GM12878 (cell line): Measurements from ENCODE around the gene SLC51A. TPM values are rescaled to one million over a fixed set of nuclear protein-coding genes. Genes with fewer than 3 reads are reported as not detected.

ENCODE experiments used
- ATAC-seq: fragments of 200-7000 bp; cut with Tn5 transposase; 3 replicates; pipeline ENCODE4 v1.9.1; 2020; ENCODE audit warnings: mild to moderate bottlenecking, moderate library complexity
- BruUV-seq: library from RNA; stranded (reverse); fragments of 400-500 nt; replicated peaks from 2 replicates; lab custom pipeline; 2021; lab: Mats Ljungman, UMichigan
- CTCF ChIA-PET: fragments of 300-600 bp; sonication (Branson Sonifier 250); formaldehyde crosslinking; extraction: SDS; loops from one replicate; lab custom pipeline; 2021; ENCODE audit warnings: inconsistent platforms; lab: Yijun Ruan, JAX
- POLR2A ChIA-PET: fragments of 350-600 bp; formaldehyde crosslinking; extraction: SDS; loops from one replicate; lab custom pipeline; 2021; ENCODE audit warnings: inconsistent platforms; lab: Charles Lee
- RAD21 ChIA-PET: fragments of 300-600 bp; sonication (Branson Sonifier 250); formaldehyde crosslinking; loops from one replicate; lab custom pipeline; 2023; ENCODE audit warnings: antibody characterized with exemption; ENCODE audit not compliant: unreplicated experiment; lab: Charles Lee
- SMC1A ChIA-PET: fragments of 300-600 bp; sonication (Branson Sonifier 250); formaldehyde crosslinking; loops from one replicate; lab custom pipeline; 2023; ENCODE audit not compliant: unreplicated experiment, uncharacterized antibody; lab: Charles Lee
- DNase-seq: peaks from one replicate; pipeline ENCODE4 v3.0.0-alpha.2; 2011; ENCODE audit warnings: low read depth, low spot score
- FAIRE-seq: peaks from 3 replicates; lab custom pipeline; 2011; peaks lifted over from hg19 to GRCh38; lab: Jason Lieb, UNC
- H2AFZ ChIP-seq: 2 replicates; pipeline ENCODE4 v1.6.0; 2011; ENCODE audit warnings: low read depth, low read length, control low read depth; ENCODE audit not compliant: control insufficient read depth
- H3K27ac ChIP-seq: 2 replicates; pipeline ENCODE4 v1.5.1; 2011; ENCODE audit warnings: control low read depth; ENCODE audit not compliant: control insufficient read depth, insufficient read depth
- H3K27me3 ChIP-seq, 2 experiments: replicated peaks in 1 of 2; 2 replicates each; pipeline versions ENCODE4 v1.6.0 to v1.6.1; 2011; ENCODE audit warnings: low read length in 1 of 2; ENCODE audit not compliant: control insufficient read depth in 2 of 2, insufficient read depth in 2 of 2
- H3K36me3 ChIP-seq, 2 experiments: 2 replicates each; pipeline ENCODE4 v1.5.1; 2011; ENCODE audit warnings: low read length in 1 of 2; ENCODE audit not compliant: control insufficient read depth in 2 of 2, insufficient read depth in 2 of 2
- H3K4me1 ChIP-seq: 2 replicates; pipeline ENCODE4 v1.6.1; 2011; ENCODE audit warnings: mild to moderate bottlenecking, low read length, moderate library complexity, mixed read lengths; ENCODE audit not compliant: control insufficient read depth, insufficient read depth
- H3K4me2 ChIP-seq: 2 replicates; pipeline ENCODE4 v1.6.0; 2011; ENCODE audit warnings: control low read depth; ENCODE audit not compliant: control insufficient read depth, insufficient read depth
- H3K4me3 ChIP-seq: fragments of 200-600 bp; sonication (generic); 2 replicates; pipeline ENCODE4 v1.5.1; 2016
- H3K79me2 ChIP-seq: 2 replicates; pipeline ENCODE4 v1.6.0; 2011; ENCODE audit warnings: low read length; ENCODE audit not compliant: control insufficient read depth, insufficient read depth
- H3K9ac ChIP-seq: 2 replicates; pipeline ENCODE4 v1.8.0; 2011; ENCODE audit warnings: low read length, control low read depth, mixed read lengths; ENCODE audit not compliant: control insufficient read depth, insufficient read depth
- H3K9me3 ChIP-seq: replicated peaks from 3 replicates; pipeline ENCODE4 v1.5.1; 2011; ENCODE audit warnings: mild to moderate bottlenecking, low read length; ENCODE audit not compliant: control insufficient read depth, insufficient read depth
- H4K20me1 ChIP-seq: 2 replicates; pipeline ENCODE4 v1.6.0; 2011; ENCODE audit not compliant: control insufficient read depth, insufficient read depth
- BHLHE40 ChIP-seq, 2 experiments: fragments of 450-650 bp in 1 of 2; IDR thresholded peaks; 2 replicates each; pipeline ENCODE4 v1.6.1; 2011 to 2017; ENCODE audit warnings: low read depth in 2 of 2, borderline replicate concordance in 1 of 2, improper control_type of control experiment in 1 of 2, low read length in 1 of 2, mild to moderate bottlenecking in 1 of 2
- CEBPB ChIP-seq, 2 experiments: fragments of 150-350 bp in 1 of 2; IDR thresholded peaks; 2 replicates each; pipeline ENCODE4 v1.6.1; 2012 to 2014; ENCODE audit warnings: low read depth in 2 of 2, low read length in 2 of 2, borderline replicate concordance in 1 of 2, inconsistent platforms in 1 of 2
- EGR1 ChIP-seq, 2 experiments: IDR thresholded peaks; 1 replicate in 1 of 2; 2 replicates in 1 of 2; pipeline ENCODE4 v1.6.1; 2011 to 2012; ENCODE audit warnings: low read depth in 2 of 2, low read length in 2 of 2, borderline replicate concordance in 1 of 2, mild to moderate bottlenecking in 1 of 2, moderate library complexity in 1 of 2
- KDM1A ChIP-seq: fragments of 200-600 bp; sonication (generic); IDR thresholded peaks from 2 replicates; pipeline ENCODE4 v1.6.1; 2016; ENCODE audit warnings: borderline replicate concordance
- MTA2 ChIP-seq: fragments of 450-650 bp; IDR thresholded peaks from 2 replicates; pipeline ENCODE4 v1.6.1; 2016; ENCODE audit warnings: low read depth, mild to moderate bottlenecking, moderate library complexity
- MYB ChIP-seq: fragments of 150-350 bp; IDR thresholded peaks from 2 replicates; pipeline ENCODE4 v1.6.1; 2014; ENCODE audit warnings: mild to moderate bottlenecking, low read depth, low read length, borderline replicate concordance
- NRF1 ChIP-seq: conservative IDR thresholded peaks from 2 replicates; pipeline ENCODE4 v1.6.1; 2011; ENCODE audit warnings: mild to moderate bottlenecking, low read depth, low read length, improper control_type of control experiment
- RB1 ChIP-seq: fragments of 450-650 bp; formaldehyde crosslinking; IDR thresholded peaks from 2 replicates; pipeline ENCODE4 v1.6.1; 2017; ENCODE audit warnings: mild to moderate bottlenecking, borderline replicate concordance
- SIX5 ChIP-seq: IDR thresholded peaks from 2 replicates; pipeline ENCODE4 v1.6.1; 2011; ENCODE audit warnings: mild to moderate bottlenecking, low read depth, low read length, moderate library complexity; ENCODE audit not compliant: severe bottlenecking
- SRF ChIP-seq, 2 experiments: IDR thresholded peaks; 2 replicates each; pipeline ENCODE4 v1.6.1; 2011; ENCODE audit warnings: low read depth in 2 of 2, low read length in 2 of 2, mild to moderate bottlenecking in 1 of 2, moderate library complexity in 1 of 2
- TBL1XR1 ChIP-seq: IDR thresholded peaks from 2 replicates; pipeline ENCODE4 v1.6.1; 2012; ENCODE audit warnings: low read depth, low read length, improper control_type of control experiment
- ZNF207 ChIP-seq: fragments of 450-650 bp; IDR thresholded peaks from 2 replicates; pipeline ENCODE4 v1.6.1; 2014; ENCODE audit warnings: antibody characterized with exemption, mild to moderate bottlenecking, borderline replicate concordance
- WGBS: methylation state at CpG from one replicate; pipeline ENCODE4 v1.1.6; 2016; ENCODE audit warnings: low lambda C conversion rate; ENCODE audit not compliant: insufficient replicate concordance, insufficient coverage; ENCODE audit errors: missing lambda C conversion rate; 5-methylcytosine and 5-hydroxymethylcytosine counted together
- in situ Hi-C: fragments of 300-500 bp; cut with MboI; formaldehyde crosslinking; loops from 9 replicates; pipeline ENCODE4 v1.14.3; 2018; ENCODE audit warnings: mixed read lengths
- intact Hi-C: fragments of 100-400 bp; cut with micrococcal nuclease; formaldehyde crosslinking; loops from one replicate; pipeline ENCODE4 v1.14.2; 2022; ENCODE audit not compliant: unreplicated experiment
- polyA plus RNA-seq, 11 experiments: library from polyadenylated mRNA; depleted of rRNA in 4 of 11; unstranded in 6 of 11; stranded (reverse) in 5 of 11; fragments of >200 nt; fragmentation: Nextera tagmentation in 4 of 11; fragmentation: Illumina TruSeq in 1 of 11; extraction: Ambion mirVana in 4 of 11; extraction: Trizol in 1 of 11; gene quantifications; 1 replicate in 1 of 11; 2 replicates in 10 of 11; pipeline versions ENCODE4 v1.2.1 to v1.2.3, GENCODE V29; 2011 to 2016; ENCODE audit warnings: inconsistent platforms in 2 of 11, missing spikeins in 2 of 11, low read depth in 1 of 11
- total RNA-seq, 4 experiments: library from RNA; depleted of rRNA in 3 of 4; stranded (reverse); fragments of >200 nt in 3 of 4; fragmentation: Illumina TruSeq in 1 of 4; extraction: Trizol in 1 of 4; gene quantifications; 2 replicates each; pipeline versions ENCODE4 v1.2.1 to v1.2.3, GENCODE V29; 2013 to 2021
- TF ChIP-seq, protein P1 (sequence below): IDR thresholded peaks from 2 replicates; pipeline ENCODE4 v1.6.1; 2011; ENCODE audit warnings: low read depth, mild to moderate bottlenecking, low read length, moderate library complexity, borderline replicate concordance; ENCODE audit errors: extremely low read depth
- TF ChIP-seq, protein P2 (sequence below): IDR thresholded peaks from 2 replicates; pipeline ENCODE4 v1.6.1; 2011; ENCODE audit warnings: borderline replicate concordance, low read depth, mild to moderate bottlenecking, moderate library complexity, mixed read lengths, low read length; ENCODE audit not compliant: insufficient read depth; ENCODE audit errors: extremely low read length

The SLC51A gene
- total and polyA plus RNA-seq, 10 of the 15 experiments (the other 5 are each of a cell fraction or from before 2014, with no cell fraction given): 0.99 to 3.9 (median 2.2) TPM; not detected in 6

DNA sequence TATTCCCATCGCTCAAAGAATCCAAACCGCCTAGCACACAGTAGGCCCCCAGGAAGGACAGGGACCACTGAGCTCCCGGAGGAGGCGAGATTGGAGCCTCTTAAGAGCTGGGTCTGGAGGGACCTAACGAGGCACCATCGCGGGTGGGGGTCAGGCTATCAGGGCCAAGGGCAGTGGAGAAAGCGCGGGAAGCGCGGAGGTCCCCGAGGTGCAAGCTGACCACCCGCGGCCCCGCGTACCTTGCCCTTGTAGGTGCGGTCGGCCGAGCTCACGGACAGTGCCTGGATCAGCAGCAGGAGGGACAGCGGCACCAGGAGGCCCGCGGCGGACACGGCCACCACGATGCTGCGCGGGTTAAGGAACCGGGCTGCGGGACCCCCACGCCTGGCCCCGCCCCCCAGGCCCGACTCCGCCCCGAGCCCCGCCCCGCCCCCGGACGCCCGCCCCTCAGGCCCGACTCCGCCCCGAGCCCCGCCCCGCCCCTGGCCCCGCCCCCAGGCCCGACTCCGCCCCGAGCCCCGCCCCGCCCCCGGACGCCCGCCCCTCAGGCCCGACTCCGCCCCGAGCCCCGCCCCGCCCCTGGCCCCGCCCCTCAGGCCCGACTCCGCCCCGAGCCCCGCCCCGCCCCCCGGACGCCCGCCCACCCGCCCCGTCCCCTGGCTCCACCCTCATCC lies 9.0 kb upstream of the SLC51A start:
- 65% methylated on average over 29 of the region's 70 CpGs for WGBS
- ChIA-PET POLR2A (no interaction called here), CTCF (interaction anchor here (0.6 to 2.2 kb wide), 2 partner anchors 81 to 312 kb away, joined by 3 to 8 read pairs; no protein-coding TSS in a partner anchor), SMC1A (no interaction called here), RAD21 (no interaction called here)
- Histone ChIP-seq H3K4me2 (peak overlapping the region; percentile 63), H3K9me3 (no peaks in the 10 kb centered on the region; the same call in 2 of the 3 replicates), H3K4me3 (no peak overlapping the region), H3K27ac (no peak overlapping the region), H4K20me1 (no peaks in the 10 kb centered on the region), H3K9ac (no peak overlapping the region), H3K79me2 (no peaks in the 10 kb centered on the region), H3K4me1 (peaks cover 10% of the 10 kb centered on the region), H3K36me3 (no peaks in the 10 kb centered on the region), H2AFZ (peak overlapping the region; percentile 21; the same call in 1 of the 2 replicates), H3K27me3 (no peaks in the 10 kb centered on the region)
- DNase-seq (no peak), FAIRE-seq (no peak), ATAC-seq (peak; percentile 22; the same call in 1 of the 3 replicates)
- TF ChIP-seq, protein P1, sequence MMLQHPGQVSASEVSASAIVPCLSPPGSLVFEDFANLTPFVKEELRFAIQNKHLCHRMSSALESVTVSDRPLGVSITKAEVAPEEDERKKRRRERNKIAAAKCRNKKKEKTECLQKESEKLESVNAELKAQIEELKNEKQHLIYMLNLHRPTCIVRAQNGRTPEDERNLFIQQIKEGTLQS: no peak
- TF ChIP-seq RB1: no peak
- no peak for TF ChIP-seq SIX5
- TF ChIP-seq, protein P2, sequence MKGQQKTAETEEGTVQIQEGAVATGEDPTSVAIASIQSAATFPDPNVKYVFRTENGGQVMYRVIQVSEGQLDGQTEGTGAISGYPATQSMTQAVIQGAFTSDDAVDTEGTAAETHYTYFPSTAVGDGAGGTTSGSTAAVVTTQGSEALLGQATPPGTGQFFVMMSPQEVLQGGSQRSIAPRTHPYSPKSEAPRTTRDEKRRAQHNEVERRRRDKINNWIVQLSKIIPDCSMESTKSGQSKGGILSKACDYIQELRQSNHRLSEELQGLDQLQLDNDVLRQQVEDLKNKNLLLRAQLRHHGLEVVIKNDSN: no peak
- TF ChIP-seq NRF1: no peak
- TF ChIP-seq CEBPB (IDR thresholded peaks at IDR 0.05; ENCODE audit: borderline replicate concordance in 1 of 2, low read depth in 2 of 2, low read length in 2 of 2): no peak
- TF ChIP-seq TBL1XR1: no peak
- no peak for TF ChIP-seq KDM1A
- TF ChIP-seq MYB: no peak
- no peak for TF ChIP-seq ZNF207
- TF ChIP-seq BHLHE40 (IDR thresholded peaks at IDR 0.05; ENCODE audit: borderline replicate concordance in 1 of 2, low read depth in 2 of 2, low read length in 1 of 2): no peak
- no peak for TF ChIP-seq SRF (IDR thresholded peaks at IDR 0.05; ENCODE audit: low read depth in 2 of 2, low read length in 2 of 2)
- TF ChIP-seq MTA2: no peak
- TF ChIP-seq EGR1 (IDR thresholded peaks at IDR 0.05; ENCODE audit: borderline replicate concordance in 1 of 2, low read depth in 2 of 2, low read length in 2 of 2): no peak
- in situ Hi-C loops: no loop called here
- no TSS peak for BruUV-seq
- intact Hi-C loops: no loop called here
